CD4-positive, alpha-beta memory T cell (primary cell): ENCODE results near the gene IL1RN. TPM values are rescaled to one million over a fixed set of nuclear protein-coding genes. Genes with fewer than 3 reads are reported as not detected.

Experiments used
- CTCF ChIA-PET: fragments of 350-600 bp; sonication (Branson Sonifier 250); formaldehyde crosslinking; loops from one replicate; lab custom pipeline; 2021; ENCODE audit warnings: inconsistent platforms; ENCODE audit not compliant: partially characterized antibody; lab: Charles Lee
- POLR2A ChIA-PET: fragments of 350-600 bp; sonication (Branson Sonifier 250); formaldehyde crosslinking; loops from one replicate; lab custom pipeline; 2021; ENCODE audit not compliant: partially characterized antibody; lab: Charles Lee
- DNase-seq, 5 donors: peaks; one replicate each; pipeline versions ENCODE4 v3.0.0 to v3.0.0-alpha.2; 2020 to 2022; ENCODE audit warnings: mixed read lengths in 1 of 5
- H3K27ac ChIP-seq: one replicate; pipeline ENCODE4 v1.7.0; 2013; ENCODE audit warnings: low read depth, low read length
- H3K27me3 ChIP-seq: 2 replicates; pipeline ENCODE4 v1.7.0; 2013; ENCODE audit warnings: mild to moderate bottlenecking, low read length, moderate library complexity; ENCODE audit not compliant: insufficient read depth
- H3K36me3 ChIP-seq: 2 replicates; pipeline ENCODE4 v1.7.0; 2013; ENCODE audit warnings: mild to moderate bottlenecking, low read length, moderate library complexity; ENCODE audit not compliant: insufficient read depth
- H3K4me1 ChIP-seq: 2 replicates; pipeline ENCODE4 v1.7.0; 2013; ENCODE audit warnings: mild to moderate bottlenecking, low read length, moderate library complexity; ENCODE audit not compliant: insufficient read depth
- H3K4me3 ChIP-seq, 2 donors: one replicate each; pipeline ENCODE4 v1.7.0; 2013; ENCODE audit warnings: low read length in 2 of 2, mild to moderate bottlenecking in 1 of 2
- H3K9me3 ChIP-seq, 2 donors: one replicate each; pipeline ENCODE4 v1.7.0; 2013; ENCODE audit warnings: low read length in 2 of 2, control low read depth in 1 of 2; ENCODE audit not compliant: control insufficient read depth in 1 of 2
- H3K27ac Mint-ChIP-seq, 7 donors: one replicate each; pipeline ENCODE4 v1.8.0; 2020 to 2021; ENCODE audit warnings: mixed read lengths in 7 of 7, mild to moderate bottlenecking in 6 of 7, inconsistent platforms in 3 of 7, moderate library complexity in 3 of 7
- H3K27me3 Mint-ChIP-seq, 2 donors: one replicate each; pipeline ENCODE4 v1.8.0; 2020 to 2021; ENCODE audit warnings: mixed read lengths in 2 of 2
- H3K36me3 Mint-ChIP-seq, 2 donors: one replicate each; pipeline ENCODE4 v1.8.0; 2020 to 2021; ENCODE audit warnings: mixed read lengths in 2 of 2, inconsistent platforms in 1 of 2, mild to moderate bottlenecking in 1 of 2
- H3K4me1 Mint-ChIP-seq, 4 donors: one replicate each; pipeline ENCODE4 v1.8.0; 2020 to 2021; ENCODE audit warnings: mixed read lengths in 4 of 4, mild to moderate bottlenecking in 1 of 4
- H3K4me3 Mint-ChIP-seq, 8 donors: one replicate each; pipeline ENCODE4 v1.8.0; 2020 to 2021; ENCODE audit warnings: mixed read lengths in 8 of 8, mild to moderate bottlenecking in 7 of 8, moderate library complexity in 6 of 8, inconsistent platforms in 3 of 8
- H3K9me3 Mint-ChIP-seq, 8 donors: one replicate each; pipeline ENCODE4 v1.8.0; 2020 to 2021; ENCODE audit warnings: mixed read lengths in 8 of 8, mild to moderate bottlenecking in 5 of 8, inconsistent platforms in 3 of 8, moderate library complexity in 1 of 8
- intact Hi-C: fragments of 100-400 bp; cut with micrococcal nuclease; formaldehyde crosslinking; loops from one replicate; pipeline ENCODE4 v1.15.1; 2023
- polyA plus RNA-seq, 2 donors: library from polyadenylated mRNA; unstranded; fragments of 300-500 nt; fragmentation: Illumina TruSeq; gene quantifications; one replicate each; pipeline ENCODE4 v1.2.3, GENCODE V29; 2021
- total RNA-seq, 2 experiments: library from RNA; stranded (reverse); gene quantifications; one replicate each; pipeline ENCODE4 v1.2.3, GENCODE V29; 2021

Gene IL1RN
- total and polyA plus RNA-seq, 4 experiments from 2014 or later: 2.4 TPM; not detected in 2

DNA sequence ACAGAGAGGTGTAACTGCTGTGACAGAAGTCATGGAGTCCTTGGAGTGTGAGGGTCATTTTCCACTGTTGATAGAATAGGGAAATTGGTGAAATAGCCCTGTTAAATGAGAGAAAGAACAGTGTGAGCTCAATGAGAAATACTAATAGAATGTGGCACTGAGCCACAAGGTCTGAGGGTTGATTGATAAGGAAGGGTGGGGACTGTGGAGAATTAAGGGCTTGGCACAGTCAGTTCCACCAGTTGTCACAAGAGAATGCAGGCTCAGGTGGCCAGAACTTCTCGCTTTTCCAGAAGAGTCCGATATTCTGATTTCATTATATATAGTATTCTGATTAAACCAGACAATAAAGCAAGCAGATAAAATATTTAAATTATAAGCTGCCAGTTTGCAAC, 9.1 kb upstream of the IL1RN start:
- H3K27ac ChIP-seq: no peak overlapping the region
- ChIA-PET POLR2A (no interaction called here), CTCF (interaction anchor here (1.5 kb wide), 1 partner anchor 20 kb away, joined by 4 read pairs; no protein-coding TSS in a partner anchor)
- no peaks in the 10 kb centered on the region for H3K9me3 ChIP-seq
- no peaks in the 10 kb centered on the region for H3K36me3 Mint-ChIP-seq
- H3K36me3 ChIP-seq: no peaks in the 10 kb centered on the region
- peaks cover 22% of the 10 kb centered on the region for H3K4me1 ChIP-seq
- no peaks in the 10 kb centered on the region for H3K9me3 Mint-ChIP-seq
- H3K27ac Mint-ChIP-seq: no peak overlapping the region
- intact Hi-C loops: no loop called here
- peaks cover 0 to 9% (median 4%) of the 10 kb centered on the region in 4 donors for H3K4me1 Mint-ChIP-seq
- H3K27me3 ChIP-seq: no peaks in the 10 kb centered on the region
- no peaks in the 10 kb centered on the region for H3K27me3 Mint-ChIP-seq
- no peak overlapping the region for H3K4me3 ChIP-seq
- no peak overlapping the region for H3K4me3 Mint-ChIP-seq
- no peak for DNase-seq

DNA sequence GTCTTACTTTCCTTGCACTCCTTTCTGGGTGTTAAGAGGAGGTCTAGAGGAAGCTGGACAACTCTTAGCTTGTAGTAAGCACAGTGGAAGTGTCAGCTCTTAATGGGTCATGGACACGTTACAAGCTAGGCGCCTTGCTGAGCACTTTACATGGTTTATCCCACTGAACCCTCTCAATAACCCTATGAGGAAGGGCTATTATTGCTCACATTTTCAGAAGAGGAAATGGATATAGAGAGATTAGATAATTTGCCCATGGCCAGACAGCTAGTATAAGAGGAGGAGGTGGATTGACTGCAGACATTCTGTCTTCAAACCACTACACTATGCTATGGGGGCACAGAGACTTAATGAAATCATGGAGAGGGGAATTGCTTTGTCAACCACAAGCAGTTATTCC, 8.3 kb upstream of the IL1RN start:
- H3K4me3 Mint-ChIP-seq: no peak overlapping the region
- intact Hi-C loops: no loop called here
- H3K36me3 ChIP-seq: no peaks in the 10 kb centered on the region
- H3K27ac ChIP-seq: no peak overlapping the region
- no peaks in the 10 kb centered on the region for H3K36me3 Mint-ChIP-seq
- peaks cover 2 to 11% (median 6%) of the 10 kb centered on the region in 4 donors for H3K4me1 Mint-ChIP-seq
- no peak for DNase-seq
- H3K27ac Mint-ChIP-seq: no peak overlapping the region
- CTCF ChIA-PET: interaction anchor here (1.5 kb wide), 1 partner anchor 19 kb away, joined by 4 read pairs; no protein-coding TSS in a partner anchor
- peaks cover 22% of the 10 kb centered on the region for H3K4me1 ChIP-seq
- POLR2A ChIA-PET: no interaction called here
- H3K9me3 Mint-ChIP-seq: no peaks in the 10 kb centered on the region
- peaks cover 2 to 4% of the 10 kb centered on the region in 2 donors for H3K27me3 Mint-ChIP-seq
- no peaks in the 10 kb centered on the region for H3K9me3 ChIP-seq
- no peaks in the 10 kb centered on the region for H3K27me3 ChIP-seq
- no peak overlapping the region for H3K4me3 ChIP-seq

DNA sequence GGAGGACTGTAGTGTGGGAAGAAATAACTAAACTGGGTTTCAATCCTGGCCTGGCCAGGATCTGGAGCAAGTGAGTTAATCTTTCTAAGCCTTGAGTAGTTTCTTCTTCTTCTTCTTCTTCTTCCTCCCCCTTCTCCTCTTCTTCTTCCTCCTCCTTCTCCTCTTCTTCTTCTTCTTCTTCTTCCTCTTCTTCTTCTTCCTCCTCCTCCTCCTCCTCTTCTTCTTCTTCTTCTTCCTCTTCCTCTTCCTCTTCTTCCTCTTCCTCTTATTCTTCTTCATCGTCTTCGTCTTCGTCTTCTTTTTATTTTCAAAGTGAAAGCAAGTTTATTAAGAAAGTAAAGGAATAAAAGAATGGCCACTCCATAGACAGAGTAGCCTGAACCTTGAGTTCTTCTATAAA, 6.5 kb upstream of the IL1RN start:
- no peaks in the 10 kb centered on the region for H3K36me3 Mint-ChIP-seq
- DNase-seq: no peak
- H3K9me3 Mint-ChIP-seq: no peaks in the 10 kb centered on the region
- H3K9me3 ChIP-seq: no peaks in the 10 kb centered on the region
- H3K4me1 Mint-ChIP-seq: peaks cover 8 to 14% (median 11%) of the 10 kb centered on the region in 4 donors
- intact Hi-C loops: no loop called here
- ChIA-PET CTCF (interaction anchor here (2.5 kb wide), 1 partner anchor 16 kb away, joined by 8 read pairs; no protein-coding TSS in a partner anchor), POLR2A (no interaction called here)
- no peaks in the 10 kb centered on the region for H3K36me3 ChIP-seq
- H3K27ac ChIP-seq: no peak overlapping the region
- H3K27me3 Mint-ChIP-seq: peaks cover 8% of the 10 kb centered on the region in 2 donors
- H3K27me3 ChIP-seq: no peaks in the 10 kb centered on the region
- no peak overlapping the region for H3K4me3 Mint-ChIP-seq
- H3K4me3 ChIP-seq: no peak overlapping the region
- H3K4me1 ChIP-seq: peaks cover 12% of the 10 kb centered on the region
- H3K27ac Mint-ChIP-seq: no peak overlapping the region

DNA sequence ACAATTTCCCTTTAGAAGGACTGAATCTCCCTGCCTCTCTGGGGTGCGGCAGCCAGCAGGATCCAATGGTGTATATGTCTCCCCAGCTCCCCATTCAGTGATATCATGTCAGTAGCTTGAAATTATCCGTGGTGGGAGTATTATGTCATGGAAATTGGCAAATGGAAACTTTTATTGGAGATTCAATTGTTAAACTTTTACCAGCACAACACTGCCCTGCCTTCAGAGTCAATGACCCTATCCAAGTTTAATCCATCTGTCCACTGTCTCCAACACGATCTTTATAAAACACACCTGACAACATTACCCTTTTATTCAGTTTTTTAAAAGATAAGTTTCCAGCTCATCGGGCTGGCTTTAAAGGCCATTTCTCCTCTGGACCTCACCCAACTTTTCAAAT, 5.0 kb upstream of the IL1RN start:
- H3K4me1 ChIP-seq: no peaks in the 10 kb centered on the region
- no peak overlapping the region for H3K27ac Mint-ChIP-seq
- intact Hi-C loops: no loop called here
- H3K4me3 Mint-ChIP-seq: no peak overlapping the region
- DNase-seq: no peak
- no peaks in the 10 kb centered on the region for H3K36me3 Mint-ChIP-seq
- POLR2A ChIA-PET: interaction anchor here (0.6 kb wide), 1 partner anchor 16 kb away, joined by 3 read pairs; no protein-coding TSS in a partner anchor
- H3K9me3 ChIP-seq: no peaks in the 10 kb centered on the region
- CTCF ChIA-PET: interaction anchor here (1.4 to 1.5 kb wide), 2 partner anchors 16 to 76 kb away, joined by 3 to 4 read pairs; no protein-coding TSS in a partner anchor
- no peaks in the 10 kb centered on the region for H3K27me3 ChIP-seq
- no peaks in the 10 kb centered on the region for H3K9me3 Mint-ChIP-seq
- H3K36me3 ChIP-seq: no peaks in the 10 kb centered on the region
- H3K4me1 Mint-ChIP-seq: peaks cover 6 to 9% (median 8%) of the 10 kb centered on the region in 4 donors
- no peak overlapping the region for H3K27ac ChIP-seq
- H3K4me3 ChIP-seq: no peak overlapping the region
- peaks cover 8% of the 10 kb centered on the region in 2 donors for H3K27me3 Mint-ChIP-seq

GRCh38 chr2:113123726-113124125, 3.7 kb upstream of the IL1RN start:
- no peak for DNase-seq
- H3K4me1 ChIP-seq: no peaks in the 10 kb centered on the region
- H3K4me3 Mint-ChIP-seq: no peak overlapping the region
- no peaks in the 10 kb centered on the region for H3K9me3 Mint-ChIP-seq
- no peak overlapping the region for H3K4me3 ChIP-seq
- H3K36me3 Mint-ChIP-seq: no peaks in the 10 kb centered on the region
- H3K27ac ChIP-seq: no peak overlapping the region
- no peaks in the 10 kb centered on the region for H3K9me3 ChIP-seq
- H3K27ac Mint-ChIP-seq: no peak overlapping the region
- H3K27me3 ChIP-seq: no peaks in the 10 kb centered on the region
- ChIA-PET POLR2A (no interaction called here), CTCF (interaction anchor here (1.7 kb wide), 1 partner anchor 12 kb away, joined by 7 read pairs; no protein-coding TSS in a partner anchor)
- intact Hi-C loops: no loop called here
- peaks cover 8% of the 10 kb centered on the region in 2 donors for H3K27me3 Mint-ChIP-seq
- H3K4me1 Mint-ChIP-seq: peaks cover 6 to 9% (median 8%) of the 10 kb centered on the region in 4 donors
- no peaks in the 10 kb centered on the region for H3K36me3 ChIP-seq

DNA sequence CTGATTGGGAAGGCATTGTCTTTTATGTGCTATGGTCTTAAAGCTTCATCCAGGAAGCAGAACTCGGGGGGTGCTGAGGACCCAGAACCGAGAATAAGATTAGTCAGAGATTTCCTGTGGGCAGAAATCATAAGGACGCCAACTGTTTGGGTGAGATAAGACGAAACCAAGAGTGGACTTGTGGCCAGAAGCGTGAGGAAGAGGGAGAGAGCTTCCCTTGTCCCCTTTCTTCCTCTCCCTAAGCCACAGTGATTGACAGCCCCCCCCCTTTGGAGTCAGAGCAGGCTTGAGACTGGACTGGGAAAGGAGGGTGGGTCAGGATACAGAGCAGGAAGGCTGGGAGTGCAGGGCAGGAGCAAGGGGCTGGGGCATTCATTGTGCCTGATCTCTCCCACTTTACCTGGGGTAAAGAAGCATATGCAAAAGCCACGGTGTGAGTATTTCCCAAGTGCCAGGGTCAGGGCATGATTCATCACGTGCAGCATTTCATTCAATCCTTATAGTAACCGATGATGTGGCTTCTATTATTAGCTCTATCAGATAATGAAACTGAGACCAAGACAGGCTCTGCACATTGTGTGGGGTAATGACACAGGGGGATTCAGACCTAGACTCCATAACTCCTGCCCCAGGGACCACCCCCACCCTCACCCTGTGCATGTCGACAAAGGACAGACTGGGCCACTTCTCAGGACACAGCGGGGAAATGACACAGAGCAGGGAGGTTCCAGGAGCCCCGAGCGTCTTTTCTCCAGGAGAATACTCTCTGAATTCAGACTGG, 3.0 kb upstream of the IL1RN start:
- peaks cover 8% of the 10 kb centered on the region in 2 donors for H3K27me3 Mint-ChIP-seq
- H3K27ac ChIP-seq: no peak overlapping the region
- H3K36me3 ChIP-seq: no peaks in the 10 kb centered on the region
- POLR2A ChIA-PET: no interaction called here
- peaks cover 6 to 9% (median 8%) of the 10 kb centered on the region in 4 donors for H3K4me1 Mint-ChIP-seq
- no peaks in the 10 kb centered on the region for H3K4me1 ChIP-seq
- H3K27ac Mint-ChIP-seq: no peak overlapping the region
- no peaks in the 10 kb centered on the region for H3K27me3 ChIP-seq
- CTCF ChIA-PET: interaction anchor here (1.7 kb wide), 1 partner anchor 11 kb away, joined by 7 read pairs; no protein-coding TSS in a partner anchor
- no peak for DNase-seq
- intact Hi-C loops: no loop called here
- H3K36me3 Mint-ChIP-seq: no peaks in the 10 kb centered on the region
- no peaks in the 10 kb centered on the region for H3K9me3 ChIP-seq
- H3K9me3 Mint-ChIP-seq: no peaks in the 10 kb centered on the region
- no peak overlapping the region for H3K4me3 Mint-ChIP-seq
- H3K4me3 ChIP-seq: no peak overlapping the region

- no peak overlapping the region for H3K4me3 ChIP-seq
- peaks cover 6 to 9% (median 8%) of the 10 kb centered on the region in 4 donors for H3K4me1 Mint-ChIP-seq
- no peak overlapping the region for H3K27ac Mint-ChIP-seq
- no peaks in the 10 kb centered on the region for H3K9me3 Mint-ChIP-seq
- intact Hi-C loops: no loop called here
- H3K27ac ChIP-seq: no peak overlapping the region
- H3K36me3 Mint-ChIP-seq: no peaks in the 10 kb centered on the region
- ChIA-PET POLR2A (no interaction called here), CTCF (interaction anchor here (1.7 kb wide), 1 partner anchor 11 kb away, joined by 7 read pairs; no protein-coding TSS in a partner anchor)
- no peak for DNase-seq
- peaks cover 8% of the 10 kb centered on the region in 2 donors for H3K27me3 Mint-ChIP-seq
- H3K27me3 ChIP-seq: no peaks in the 10 kb centered on the region
- H3K36me3 ChIP-seq: no peaks in the 10 kb centered on the region
- no peaks in the 10 kb centered on the region for H3K9me3 ChIP-seq
- H3K4me1 ChIP-seq: no peaks in the 10 kb centered on the region
- no peak overlapping the region for H3K4me3 Mint-ChIP-seq
Measured at GRCh38 chr2:113124984-113125855, 2.2 kb upstream of the IL1RN start.
